WI38 (cell line): ENCODE data around the gene CACNG4.

Experiments
- H3K4me3 ChIP-seq: 2 replicates; pipeline ENCODE4 v1.5.1; 2011; ENCODE audit warnings: low read depth, mild to moderate bottlenecking, control low read depth, low read length
- CTCF ChIP-seq: IDR thresholded peaks from 2 replicates; pipeline ENCODE4 v1.5.1; 2012; ENCODE audit warnings: low read depth, mild to moderate bottlenecking, control low read depth, low read length

CACNG4 gene

GRCh38 chr17:67078292-67078691 lies 113.8 kb downstream of the CACNG4 start:
- TF ChIP-seq CTCF: no peak
- no peak overlapping the region for H3K4me3 ChIP-seq

DNA sequence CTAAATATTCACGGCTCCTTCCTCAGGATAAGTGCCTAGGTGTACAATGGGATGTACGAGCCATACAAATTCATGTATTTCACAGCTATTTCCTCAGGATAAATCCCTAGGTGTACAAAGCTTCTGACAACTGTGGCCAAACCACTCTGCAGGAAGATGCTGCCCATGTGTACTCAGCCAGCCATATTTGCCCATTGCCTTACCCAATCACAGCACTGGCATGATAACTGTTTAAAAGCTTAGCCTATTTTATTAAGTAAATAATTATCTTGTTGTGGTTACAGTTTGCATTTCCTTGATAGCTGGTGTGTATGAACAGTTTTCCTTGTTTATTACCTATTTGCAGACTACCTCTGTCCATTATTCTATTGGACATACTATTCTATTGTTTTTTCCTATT lies 115.0 kb downstream of the CACNG4 start:
- TF ChIP-seq CTCF: no peak

GRCh38 chr17:67080804-67081203 lies 116.3 kb downstream of the CACNG4 start:
- H3K4me3 ChIP-seq: no peak overlapping the region
- TF ChIP-seq CTCF: no peak

More for the DNA sequence above, 115.0 kb downstream of the CACNG4 start:
- no peak overlapping the region for H3K4me3 ChIP-seq

DNA sequence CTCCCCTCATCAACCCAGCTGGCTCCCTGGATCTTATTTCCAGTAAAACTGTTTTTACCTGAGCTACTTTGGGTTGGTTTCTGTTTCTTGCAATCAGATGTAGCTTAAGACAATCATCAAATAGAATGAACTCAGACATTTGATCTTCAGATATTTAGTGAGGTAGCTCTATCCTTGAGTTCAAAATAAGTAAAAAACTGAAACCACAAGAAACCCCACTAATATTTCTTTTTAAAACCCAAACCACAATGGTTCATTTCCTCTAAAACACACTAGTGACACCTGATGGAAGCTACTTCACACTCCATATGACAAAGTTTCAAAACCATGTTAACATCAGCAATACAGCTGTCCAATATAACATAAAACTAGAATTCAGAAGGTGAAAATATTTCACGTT lies 117.6 kb downstream of the CACNG4 start:
- H3K4me3 ChIP-seq: no peak overlapping the region
- TF ChIP-seq CTCF: no peak
